Glutamatergic neuron (in vitro differentiated cells): Measurements from ENCODE around the gene POR. TPM values are rescaled to one million over a fixed set of nuclear protein-coding genes. Genes with fewer than 3 reads are reported as not detected.

Experiments used
- DNase-seq: peaks from one replicate; pipeline ENCODE4 v3.0.0; 2022
- H3K27ac Mint-ChIP-seq: one replicate; pipeline ENCODE4 v1.8.0; 2020; ENCODE audit warnings: mild to moderate bottlenecking, mixed read lengths, inconsistent platforms; ENCODE audit not compliant: unreplicated experiment
- H3K27me3 Mint-ChIP-seq: one replicate; pipeline ENCODE4 v1.8.0; 2020; ENCODE audit warnings: mild to moderate bottlenecking, moderate library complexity, mixed read lengths, inconsistent platforms; ENCODE audit not compliant: unreplicated experiment
- H3K36me3 Mint-ChIP-seq: one replicate; pipeline ENCODE4 v1.8.0; 2020; ENCODE audit warnings: mild to moderate bottlenecking, mixed read lengths, inconsistent platforms; ENCODE audit not compliant: unreplicated experiment
- H3K4me1 Mint-ChIP-seq: one replicate; pipeline ENCODE4 v1.8.0; 2020; ENCODE audit warnings: mild to moderate bottlenecking, low read depth, mixed read lengths, inconsistent platforms; ENCODE audit not compliant: unreplicated experiment
- H3K4me3 Mint-ChIP-seq: one replicate; pipeline ENCODE4 v1.8.0; 2020; ENCODE audit warnings: mild to moderate bottlenecking, mixed read lengths, inconsistent platforms; ENCODE audit not compliant: unreplicated experiment
- H3K9me3 Mint-ChIP-seq: one replicate; pipeline ENCODE4 v1.8.0; 2020; ENCODE audit warnings: mild to moderate bottlenecking, moderate library complexity, mixed read lengths, inconsistent platforms; ENCODE audit not compliant: unreplicated experiment
- total RNA-seq: library from RNA; stranded (reverse); fragmentation: NEBNext Ultra II Directional; extraction: Animal tissue kit (Norgen Biotek cat#: 25700); gene quantifications from one replicate; pipeline ENCODE4 v1.2.1, GENCODE V29; 2021; ENCODE audit not compliant: unreplicated experiment
- TF ChIP-seq, protein P1 (sequence below): fragments of 200-600 bp; sonication (generic); IDR thresholded peaks from one replicate; pipeline ENCODE4 v1.5.0; 2021; ENCODE audit not compliant: partially characterized antibody, unreplicated experiment

The POR gene
- total RNA-seq, 1 donor from 2014 or later = 119 TPM

DNA sequence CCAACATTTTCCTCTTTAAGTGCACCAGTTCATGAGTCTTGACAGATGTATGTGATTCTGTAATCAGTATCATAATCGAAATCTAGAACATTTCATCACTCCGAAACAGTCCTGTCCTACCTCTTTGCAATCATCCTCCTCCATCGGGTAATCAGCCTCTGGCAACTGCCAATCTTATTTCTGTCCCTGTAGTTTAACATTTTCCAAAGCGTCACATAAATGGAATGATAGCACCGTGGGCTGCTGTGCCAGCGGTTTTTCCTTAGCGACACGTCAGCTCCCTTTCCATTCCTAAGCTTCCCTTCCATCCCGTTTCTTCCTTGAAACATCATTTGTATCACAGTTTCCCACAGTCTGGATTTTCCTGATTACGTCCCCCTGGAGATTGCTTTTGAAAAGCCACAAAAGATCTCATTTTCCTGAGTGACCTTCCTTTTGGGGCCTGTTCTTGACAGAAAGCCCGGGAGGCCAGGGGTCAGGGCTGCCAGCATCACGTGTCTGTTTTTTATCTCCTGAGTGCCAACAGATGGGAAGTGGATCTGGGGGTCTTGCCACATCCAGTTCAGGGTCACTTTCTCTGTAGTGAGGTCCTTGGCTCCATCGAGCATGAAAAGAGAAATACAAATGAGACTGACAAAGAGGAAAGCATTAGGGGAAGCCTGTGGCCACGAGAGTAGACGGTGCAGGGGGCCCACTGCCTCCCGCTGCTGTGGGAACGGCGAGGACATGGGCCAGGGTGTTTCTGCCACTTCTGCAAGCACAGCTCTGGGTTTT lies 47.8 kb downstream of the POR start:
- Mint-ChIP-seq H3K27me3 (peaks cover 11% of the 10 kb centered on the region), H3K4me1 (peaks cover 33% of the 10 kb centered on the region), H3K9me3 (peaks cover 23% of the 10 kb centered on the region), H3K4me3 (peak overlapping the region; percentile 2), H3K36me3 (no peaks in the 10 kb centered on the region), H3K27ac (peak overlapping the region; percentile 93)
- TF ChIP-seq, protein P1, sequence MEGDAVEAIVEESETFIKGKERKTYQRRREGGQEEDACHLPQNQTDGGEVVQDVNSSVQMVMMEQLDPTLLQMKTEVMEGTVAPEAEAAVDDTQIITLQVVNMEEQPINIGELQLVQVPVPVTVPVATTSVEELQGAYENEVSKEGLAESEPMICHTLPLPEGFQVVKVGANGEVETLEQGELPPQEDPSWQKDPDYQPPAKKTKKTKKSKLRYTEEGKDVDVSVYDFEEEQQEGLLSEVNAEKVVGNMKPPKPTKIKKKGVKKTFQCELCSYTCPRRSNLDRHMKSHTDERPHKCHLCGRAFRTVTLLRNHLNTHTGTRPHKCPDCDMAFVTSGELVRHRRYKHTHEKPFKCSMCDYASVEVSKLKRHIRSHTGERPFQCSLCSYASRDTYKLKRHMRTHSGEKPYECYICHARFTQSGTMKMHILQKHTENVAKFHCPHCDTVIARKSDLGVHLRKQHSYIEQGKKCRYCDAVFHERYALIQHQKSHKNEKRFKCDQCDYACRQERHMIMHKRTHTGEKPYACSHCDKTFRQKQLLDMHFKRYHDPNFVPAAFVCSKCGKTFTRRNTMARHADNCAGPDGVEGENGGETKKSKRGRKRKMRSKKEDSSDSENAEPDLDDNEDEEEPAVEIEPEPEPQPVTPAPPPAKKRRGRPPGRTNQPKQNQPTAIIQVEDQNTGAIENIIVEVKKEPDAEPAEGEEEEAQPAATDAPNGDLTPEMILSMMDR = no peak
- DNase-seq = no peak

DNA sequence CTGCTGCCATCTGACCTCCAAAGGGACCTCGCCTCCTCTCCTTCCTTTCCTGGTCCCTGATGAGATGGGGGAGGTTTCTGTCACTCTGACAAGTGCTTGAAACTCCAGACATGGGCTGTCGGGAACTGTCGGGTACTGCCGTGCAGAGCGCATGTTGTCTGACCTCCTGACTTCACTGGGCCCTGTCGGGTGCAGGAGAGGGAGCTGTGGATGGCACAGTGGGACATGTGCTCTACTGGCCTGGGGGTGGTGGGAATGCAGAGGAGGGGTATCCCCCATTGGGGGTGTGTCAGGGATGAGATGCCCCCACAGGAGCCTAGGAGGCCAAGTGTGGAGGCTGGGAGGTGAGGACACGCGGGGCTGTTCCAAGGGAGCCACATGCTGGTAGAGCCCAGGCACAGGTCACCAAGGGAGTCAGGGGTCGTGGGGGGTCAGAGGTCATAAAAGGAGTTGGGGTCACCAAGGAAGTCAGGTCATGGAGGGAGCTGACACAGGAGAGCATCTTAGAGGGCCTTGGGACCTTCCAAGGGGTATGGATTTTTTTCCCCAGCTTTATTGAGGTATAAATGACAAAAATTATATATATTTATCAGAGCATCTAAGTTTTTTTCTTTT lies 48.5 kb downstream of the POR start:
- H3K27ac Mint-ChIP-seq = peak overlapping the region; percentile 93
- H3K4me3 Mint-ChIP-seq = peak overlapping the region; percentile 76
- H3K36me3 Mint-ChIP-seq = no peaks in the 10 kb centered on the region
- DNase-seq = no peak
- TF ChIP-seq, protein P1 = no peak
- H3K4me1 Mint-ChIP-seq = peaks cover 33% of the 10 kb centered on the region
- H3K9me3 Mint-ChIP-seq = peaks cover 23% of the 10 kb centered on the region
- H3K27me3 Mint-ChIP-seq = peaks cover 11% of the 10 kb centered on the region

DNA sequence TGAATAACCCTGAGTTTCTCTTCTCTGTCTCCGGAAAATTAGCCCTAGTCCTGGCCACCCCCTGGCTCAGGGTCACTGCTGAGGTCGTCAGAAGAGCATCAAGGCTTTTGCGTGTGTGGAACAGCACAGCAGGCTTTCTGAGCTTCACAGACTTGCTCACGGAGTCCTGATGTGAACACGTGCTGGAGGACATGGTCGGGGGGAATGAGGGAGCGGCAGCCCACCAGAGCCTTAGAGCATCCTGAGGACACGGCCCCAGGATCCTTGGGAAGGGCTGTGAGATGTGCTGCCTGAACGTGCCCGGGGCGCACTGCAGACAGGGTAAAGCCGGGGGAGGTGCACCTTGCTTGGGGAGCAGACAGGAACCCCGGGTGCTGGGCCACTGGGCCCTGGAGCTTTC lies 50.7 kb downstream of the POR start:
- Mint-ChIP-seq H3K27ac (peak overlapping the region; percentile 98), H3K4me3 (peak overlapping the region; percentile 70), H3K4me1 (peaks cover 41% of the 10 kb centered on the region), H3K9me3 (peaks cover 25% of the 10 kb centered on the region), H3K27me3 (peaks cover 14% of the 10 kb centered on the region), H3K36me3 (no peaks in the 10 kb centered on the region)
- TF ChIP-seq, protein P1 = no peak
- no peak for DNase-seq

DNA sequence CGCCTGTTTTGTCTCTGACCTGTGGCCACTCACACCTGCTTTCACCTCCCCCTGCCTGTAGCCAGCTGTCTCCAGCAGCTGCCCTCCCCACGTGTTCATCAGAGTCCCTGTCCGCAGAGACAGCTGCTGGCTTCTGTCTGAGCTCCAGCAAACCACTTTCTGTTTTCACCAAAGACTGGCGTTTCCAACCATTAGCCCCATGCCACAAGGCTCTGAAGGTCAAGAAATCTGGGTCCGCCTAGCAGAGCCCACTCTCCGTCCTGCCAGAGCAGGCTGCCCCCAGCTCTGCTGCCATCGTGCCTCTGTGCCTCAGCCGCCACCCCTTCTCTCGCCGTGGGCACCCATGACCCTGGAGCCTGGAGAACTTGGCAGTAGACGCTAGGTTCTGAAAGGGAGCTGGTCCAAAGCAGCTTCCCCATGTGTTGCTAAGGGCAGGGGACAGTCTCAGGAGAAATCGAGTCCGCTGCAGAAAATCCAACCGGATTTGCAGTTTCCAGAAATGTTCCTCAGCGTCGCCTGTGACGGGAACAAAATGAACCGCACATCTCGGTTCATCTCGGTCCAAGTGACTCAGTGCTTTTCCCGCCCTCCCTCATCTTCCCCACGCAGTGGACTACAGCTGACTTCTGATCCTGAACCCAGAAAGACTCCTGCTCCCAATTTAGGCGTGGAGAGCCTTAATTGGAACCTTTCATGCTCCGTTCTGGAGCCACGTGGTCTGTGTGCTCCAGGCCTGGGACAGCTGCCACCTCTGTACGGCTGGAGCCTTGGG lies 51.4 kb downstream of the POR start:
- TF ChIP-seq, protein P1 = no peak
- peaks cover 14% of the 10 kb centered on the region for H3K27me3 Mint-ChIP-seq
- peaks cover 27% of the 10 kb centered on the region for H3K9me3 Mint-ChIP-seq
- H3K4me1 Mint-ChIP-seq = peaks cover 44% of the 10 kb centered on the region
- H3K27ac Mint-ChIP-seq = peak overlapping the region; percentile 98
- H3K36me3 Mint-ChIP-seq = no peaks in the 10 kb centered on the region
- peak overlapping the region; percentile 74 for H3K4me3 Mint-ChIP-seq
- peak; percentile 71 for DNase-seq
